HG03457 (cell line): Measurements from ENCODE around the gene STK25.
"Not testable (repeated sequence)": the region's sequence is repeated elsewhere in the genome, so short reads cannot be mapped to it uniquely, and the experiment has no call there.

Experiments used
- ATAC-seq: cut with Tn5 transposase; IDR thresholded peaks from one replicate; pipeline ENCODE4 v1.9.1; 2021; ENCODE audit warnings: moderate number of reproducible peaks; ENCODE audit not compliant: unreplicated experiment

STK25 gene

GRCh38 chr2:241467777-241468475 is 40.5 kb downstream of the STK25 start:
- ATAC-seq: no peak

GRCh38 chr2:241466230-241466629 is 42.2 kb downstream of the STK25 start:
- ATAC-seq: no peak

- ATAC-seq: no peak
Observed at GRCh38 chr2:241465543-241465942, 42.8 kb downstream of the STK25 start.

- no peak for ATAC-seq
Observed at GRCh38 chr2:241463276-241464135, 44.9 kb downstream of the STK25 start.

GRCh38 chr2:241461693-241462677 is 46.4 kb downstream of the STK25 start:
- ATAC-seq: no peak

- ATAC-seq: no peak
Observed at GRCh38 chr2:241460631-241461030, 47.8 kb downstream of the STK25 start.

GRCh38 chr2:241459520-241459919 is 48.9 kb downstream of the STK25 start:
- no peak for ATAC-seq

- no peak for ATAC-seq
Observed at GRCh38 chr2:241458687-241459086, 49.7 kb downstream of the STK25 start.

- no peak for ATAC-seq
Observed at GRCh38 chr2:241456546-241456945, 51.8 kb downstream of the STK25 start.

GRCh38 chr2:241454837-241455485 is 53.4 kb downstream of the STK25 start:
- ATAC-seq: no peak

GRCh38 chr2:241453919-241454318 is 54.5 kb downstream of the STK25 start:
- ATAC-seq: not testable (repeated sequence)

- no peak for ATAC-seq
Observed at GRCh38 chr2:241451840-241452506, 56.4 kb downstream of the STK25 start.

- not testable (repeated sequence) for ATAC-seq
Observed at GRCh38 chr2:241450092-241450491, 58.3 kb downstream of the STK25 start.

- no peak for ATAC-seq
Observed at GRCh38 chr2:241445426-241445825, 63.0 kb downstream of the STK25 start.

- ATAC-seq: no peak
Observed at GRCh38 chr2:241443486-241444223, 64.7 kb downstream of the STK25 start.
